MM.1S (cell line): ENCODE measurements around the gene SVEP1.

Experiments
- DNase-seq: peaks from one replicate; pipeline ENCODE4 v3.0.0-alpha.2; 2015
- H2AFZ ChIP-seq: fragments of 300-600 bp; sonication (generic); 2 replicates; pipeline ENCODE4 v1.6.0; 2016; ENCODE audit warnings: antibody characterized with exemption, low read length
- H3F3A ChIP-seq: fragments of 300-600 bp; sonication (generic); 2 replicates; pipeline ENCODE4 v1.6.1; 2016; ENCODE audit warnings: mild to moderate bottlenecking, antibody characterized with exemption, low read length, moderate library complexity, mixed read lengths; ENCODE audit not compliant: insufficient read depth
- H3K27ac ChIP-seq: fragments of 300-600 bp; sonication (generic); 2 replicates; pipeline ENCODE4 v1.5.1; 2016; ENCODE audit warnings: mild to moderate bottlenecking, low read length
- H3K27me3 ChIP-seq: fragments of 300-600 bp; sonication (generic); replicated peaks from 2 replicates; pipeline ENCODE4 v1.6.0; 2016; ENCODE audit warnings: low read length; ENCODE audit not compliant: insufficient read depth
- H3K36me3 ChIP-seq: fragments of 300-600 bp; sonication (generic); replicated peaks from 2 replicates; pipeline ENCODE4 v1.6.1; 2016; ENCODE audit warnings: mild to moderate bottlenecking, low read length, mixed read lengths; ENCODE audit not compliant: insufficient read depth
- H3K4me1 ChIP-seq: fragments of 300-600 bp; sonication (generic); 2 replicates; pipeline ENCODE4 v1.6.1; 2016; ENCODE audit warnings: low read length, mixed read lengths
- H3K4me2 ChIP-seq: fragments of 300-600 bp; sonication (generic); 2 replicates; pipeline ENCODE4 v1.6.0; 2016; ENCODE audit warnings: low read depth, low read length
- H3K4me3 ChIP-seq: fragments of 300-600 bp; sonication (generic); 2 replicates; pipeline ENCODE4 v1.5.1; 2016; ENCODE audit warnings: low read length, mixed read lengths
- H3K79me2 ChIP-seq: fragments of 300-600 bp; sonication (generic); 2 replicates; pipeline ENCODE4 v1.6.1; 2016; ENCODE audit warnings: mixed run types, low read length, mixed read lengths
- H3K9ac ChIP-seq: fragments of 300-600 bp; sonication (generic); 2 replicates; pipeline ENCODE4 v1.6.1; 2016; ENCODE audit warnings: low read length, mixed read lengths
- H3K9me2 ChIP-seq: fragments of 300-600 bp; sonication (generic); replicated peaks from 2 replicates; pipeline ENCODE4 v1.6.1; 2016; ENCODE audit warnings: mild to moderate bottlenecking, low read length, mixed read lengths; ENCODE audit not compliant: insufficient read depth
- H3K9me3 ChIP-seq: fragments of 300-600 bp; sonication (generic); replicated peaks from 2 replicates; pipeline ENCODE4 v1.6.1; 2016; ENCODE audit warnings: mild to moderate bottlenecking, low read length, mixed read lengths; ENCODE audit not compliant: insufficient read depth
- H4K20me1 ChIP-seq: fragments of 300-600 bp; sonication (generic); 2 replicates; pipeline ENCODE4 v1.6.1; 2016; ENCODE audit warnings: mild to moderate bottlenecking, low read length, moderate library complexity, mixed read lengths; ENCODE audit not compliant: insufficient read depth
- CTCF ChIP-seq: fragments of 300-600 bp; sonication (generic); IDR thresholded peaks from 2 replicates; pipeline ENCODE4 v1.5.1; 2016; ENCODE audit warnings: antibody characterized with exemption, low read length, mixed read lengths
- EZH2 ChIP-seq: fragments of 300-600 bp; sonication (generic); optimal IDR thresholded peaks from 2 replicates; pipeline ENCODE3; 2017; ENCODE audit warnings: low read depth, mild to moderate bottlenecking, antibody characterized with exemption, low read length, mixed read lengths
- EZH2phosphoT487 ChIP-seq: fragments of 300-600 bp; sonication (generic); IDR thresholded peaks from 2 replicates; pipeline ENCODE4 v1.6.1; 2018; ENCODE audit warnings: antibody characterized with exemption, low read length

SVEP1 gene

GRCh38 chr9:110355911-110356310, 223.6 kb downstream of the SVEP1 start:
- TF ChIP-seq CTCF (no peak), EZH2 (no peak), EZH2phosphoT487 (no peak)
- Histone ChIP-seq H4K20me1 (no peaks in the 10 kb centered on the region), H3K27ac (no peak overlapping the region), H3K36me3 (no peaks in the 10 kb centered on the region), H3K9ac (no peak overlapping the region), H3F3A (no peaks in the 10 kb centered on the region), H3K27me3 (no peaks in the 10 kb centered on the region), H3K4me3 (no peak overlapping the region), H3K4me2 (no peak overlapping the region), H3K9me3 (no peaks in the 10 kb centered on the region), H3K9me2 (no peaks in the 10 kb centered on the region), H3K4me1 (no peaks in the 10 kb centered on the region), H2AFZ (no peak overlapping the region), H3K79me2 (no peaks in the 10 kb centered on the region)
- DNase-seq, result no peak

- Histone ChIP-seq H3K9ac (no peak overlapping the region), H3K9me2 (no peaks in the 10 kb centered on the region), H3K27me3 (no peaks in the 10 kb centered on the region), H3K4me3 (no peak overlapping the region), H4K20me1 (no peaks in the 10 kb centered on the region), H3K27ac (no peak overlapping the region), H3K9me3 (no peaks in the 10 kb centered on the region), H3K79me2 (no peaks in the 10 kb centered on the region), H3K36me3 (no peaks in the 10 kb centered on the region), H3K4me1 (no peaks in the 10 kb centered on the region), H2AFZ (no peak overlapping the region), H3K4me2 (no peak overlapping the region), H3F3A (no peaks in the 10 kb centered on the region)
- TF ChIP-seq EZH2phosphoT487 (no peak), CTCF (no peak), EZH2 (no peak)
- no peak for DNase-seq
Observed at GRCh38 chr9:110351009-110351467, 228.5 kb downstream of the SVEP1 start.

GRCh38 chr9:110346325-110346724, 233.2 kb downstream of the SVEP1 start:
- Histone ChIP-seq H4K20me1 (no peaks in the 10 kb centered on the region), H3K79me2 (no peaks in the 10 kb centered on the region), H2AFZ (no peak overlapping the region), H3K4me2 (no peak overlapping the region), H3K9me3 (no peaks in the 10 kb centered on the region), H3K4me1 (no peaks in the 10 kb centered on the region), H3K27ac (no peak overlapping the region), H3K4me3 (no peak overlapping the region), H3K9ac (no peak overlapping the region), H3F3A (no peaks in the 10 kb centered on the region), H3K27me3 (no peaks in the 10 kb centered on the region), H3K9me2 (no peaks in the 10 kb centered on the region), H3K36me3 (no peaks in the 10 kb centered on the region)
- no peak for DNase-seq
- TF ChIP-seq EZH2 (no peak), CTCF (no peak), EZH2phosphoT487 (no peak)

GRCh38 chr9:110344821-110345220, 234.7 kb downstream of the SVEP1 start:
- Histone ChIP-seq H3K27me3 (no peaks in the 10 kb centered on the region), H3K4me3 (no peak overlapping the region)

More at GRCh38 chr9:110344821-110345220, 234.7 kb downstream of the SVEP1 start:
- Histone ChIP-seq H3K27ac (no peak overlapping the region), H3K9ac (no peak overlapping the region), H2AFZ (no peak overlapping the region), H3K79me2 (no peaks in the 10 kb centered on the region), H3K4me1 (no peaks in the 10 kb centered on the region), H3K9me2 (no peaks in the 10 kb centered on the region), H3F3A (no peaks in the 10 kb centered on the region), H3K4me2 (no peak overlapping the region), H4K20me1 (no peaks in the 10 kb centered on the region), H3K9me3 (no peaks in the 10 kb centered on the region), H3K36me3 (no peaks in the 10 kb centered on the region)
- no peak for DNase-seq
- TF ChIP-seq EZH2, result no peak
- no peak for TF ChIP-seq CTCF
- TF ChIP-seq EZH2phosphoT487, result no peak
